HepG2 (cell line): Measurements from ENCODE around the gene MTUS2. TPM values are rescaled to one million over a fixed set of nuclear protein-coding genes. Genes with fewer than 3 reads are reported as not detected.

Experiments
- ATAC-seq: fragments of 200-7000 bp; cut with Tn5 transposase; 3 replicates; pipeline ENCODE4 v1.9.1; 2020; ENCODE audit warnings: mild to moderate bottlenecking, moderate library complexity
- BruUV-seq: library from RNA; stranded (reverse); fragments of 400-500 nt; replicated peaks from 2 replicates; lab custom pipeline; 2021; lab: Mats Ljungman, UMichigan
- CTCF ChIA-PET: fragments of 300-600 bp; formaldehyde crosslinking; extraction: SDS; loops from one replicate; lab custom pipeline; 2021; ENCODE audit warnings: low total read pairs, inconsistent platforms, low intra/inter-chr PET ratio; lab: Yijun Ruan, JAX
- POLR2A ChIA-PET: fragments of 350-600 bp; sonication (Branson Sonifier 250); formaldehyde crosslinking; loops from one replicate; lab custom pipeline; 2020; ENCODE audit warnings: antibody characterized with exemption, inconsistent platforms; lab: Yijun Ruan, JAX
- DNase-seq: peaks from one replicate; pipeline ENCODE4 v3.0.0-alpha.2; 2015; ENCODE audit warnings: low spot score
- FAIRE-seq: peaks from 3 replicates; lab custom pipeline; 2011; peaks lifted over from hg19 to GRCh38; lab: Jason Lieb, UNC
- H2AFZ ChIP-seq: one replicate; pipeline ENCODE4 v1.6.1; 2011; ENCODE audit warnings: low read length, inconsistent platforms
- H3K27ac ChIP-seq: fragments of 300-600 bp; 3 replicates; pipeline ENCODE4 v1.8.0; 2011; ENCODE audit warnings: mixed run types, mild to moderate bottlenecking, mixed read lengths, low read length, inconsistent platforms; ENCODE audit not compliant: insufficient read depth; ENCODE audit errors: extremely low read length
- H3K27me3 ChIP-seq, 2 experiments: fragments of 200-600 bp in 1 of 2; 2 replicates in 1 of 2; 3 replicates in 1 of 2; pipeline versions ENCODE4 v1.6.0 to v1.8.0; 2011; ENCODE audit warnings: low read length in 2 of 2, mild to moderate bottlenecking in 2 of 2, moderate library complexity in 2 of 2, inconsistent platforms in 1 of 2; ENCODE audit not compliant: insufficient read depth in 2 of 2, control insufficient read depth in 1 of 2
- H3K36me3 ChIP-seq, 2 experiments: fragments of 200-600 bp in 1 of 2; replicated peaks in 1 of 2; 2 replicates in 1 of 2; 3 replicates in 1 of 2; pipeline versions ENCODE4 v1.5.1 to v1.8.0; 2011; ENCODE audit warnings: low read length in 2 of 2, inconsistent platforms in 1 of 2; ENCODE audit not compliant: insufficient read depth in 2 of 2, control insufficient read depth in 1 of 2
- H3K4me1 ChIP-seq: 2 replicates; pipeline ENCODE4 v1.5.1; 2012; ENCODE audit warnings: low read length, inconsistent platforms; ENCODE audit not compliant: insufficient read depth
- H3K4me2 ChIP-seq: 2 replicates; pipeline ENCODE4 v1.6.0; 2011; ENCODE audit warnings: low read depth, low read length, inconsistent platforms
- H3K4me3 ChIP-seq, 3 experiments: fragments of 200-600 bp in 1 of 3; sonication (generic), shearing (Covaris generic) in 1 of 3; replicated peaks in 1 of 3; 2 replicates each; pipeline ENCODE4 v1.5.1; 2011 to 2016; ENCODE audit warnings: low read length in 3 of 3, inconsistent platforms in 2 of 3, low read depth in 2 of 3, mild to moderate bottlenecking in 2 of 3, control low read depth in 1 of 3, mixed read lengths in 1 of 3; ENCODE audit not compliant: insufficient read depth in 1 of 3
- H3K79me2 ChIP-seq: one replicate; pipeline ENCODE4 v1.6.1; 2011; ENCODE audit warnings: low read length, inconsistent platforms; ENCODE audit not compliant: insufficient read depth
- H3K9ac ChIP-seq: 2 replicates; pipeline ENCODE4 v1.6.0; 2011; ENCODE audit warnings: mild to moderate bottlenecking, low read depth, low read length, inconsistent platforms; ENCODE audit not compliant: insufficient read depth
- H3K9me3 ChIP-seq: 2 replicates; pipeline ENCODE4 v1.5.1; 2012; ENCODE audit warnings: mild to moderate bottlenecking, low read length
- H4K20me1 ChIP-seq: 2 replicates; pipeline ENCODE4 v1.6.0; 2011; ENCODE audit warnings: inconsistent platforms, mild to moderate bottlenecking, low read length, moderate library complexity; ENCODE audit not compliant: insufficient read depth
- ETV5 ChIP-seq: IDR thresholded peaks from 2 replicates; pipeline ENCODE4 v1.6.1; 2018; ENCODE audit warnings: missing biosample characterization, missing genetic modification reagents, inconsistent platforms, borderline replicate concordance
- FOXA3 ChIP-seq: IDR thresholded peaks from 2 replicates; pipeline ENCODE4 v1.6.1; 2016; ENCODE audit warnings: missing genetic modification reagents, missing compliant biosample characterization
- MTA1 ChIP-seq: sonication (generic); formaldehyde crosslinking; IDR thresholded peaks from 2 replicates; pipeline ENCODE4 v1.4.0; 2020; ENCODE audit warnings: missing genetic modification reagents, mild to moderate bottlenecking, borderline replicate concordance
- PCBP2 ChIP-seq: fragments of 200-400 bp; formaldehyde crosslinking; optimal IDR thresholded peaks from 2 replicates; pipeline ENCODE3; 2018; ENCODE audit warnings: low read length, low read depth; ENCODE audit not compliant: poor library complexity, severe bottlenecking
- RARA ChIP-seq: IDR thresholded peaks from 2 replicates; pipeline ENCODE4 v1.6.1; 2016; ENCODE audit warnings: missing genetic modification reagents, missing compliant biosample characterization
- SMYD3 ChIP-seq: sonication (generic); formaldehyde crosslinking; IDR thresholded peaks from 2 replicates; pipeline ENCODE4 v1.8.1; 2023; ENCODE audit warnings: mild to moderate bottlenecking, missing genetic modification reagents
- TCF7 ChIP-seq: sonication (generic); IDR thresholded peaks from 2 replicates; pipeline ENCODE4 v1.6.1; 2016; ENCODE audit warnings: antibody characterized with exemption, low read depth
- TIGD3 ChIP-seq: sonication (generic); formaldehyde crosslinking; IDR thresholded peaks from 2 replicates; pipeline ENCODE4 v1.5.1; 2020; ENCODE audit warnings: mild to moderate bottlenecking, missing genetic modification reagents, borderline replicate concordance
- ZMYM3 ChIP-seq: sonication (generic); formaldehyde crosslinking; IDR thresholded peaks from 2 replicates; pipeline ENCODE4 v1.5.1; 2020; ENCODE audit warnings: mild to moderate bottlenecking, missing genetic modification reagents
- ZNF124 ChIP-seq: sonication (generic); formaldehyde crosslinking; IDR thresholded peaks from 2 replicates; pipeline ENCODE4 v1.4.0; 2020; ENCODE audit warnings: missing genetic modification reagents
- ZNF280D ChIP-seq: sonication (generic); formaldehyde crosslinking; IDR thresholded peaks from 2 replicates; pipeline ENCODE4 v1.5.1; 2020; ENCODE audit warnings: mild to moderate bottlenecking, missing genetic modification reagents
- ZNF549 ChIP-seq: sonication (generic); formaldehyde crosslinking; IDR thresholded peaks from 2 replicates; pipeline ENCODE4 v1.5.0; 2020; ENCODE audit warnings: missing genetic modification reagents
- ZNF746 ChIP-seq: sonication (generic); formaldehyde crosslinking; IDR thresholded peaks from 2 replicates; pipeline ENCODE4 v1.8.0; 2022; ENCODE audit warnings: mild to moderate bottlenecking, missing genetic modification reagents
- ZNF850 ChIP-seq: sonication (generic); formaldehyde crosslinking; conservative IDR thresholded peaks from 2 replicates; pipeline ENCODE4 v1.9.0; 2021; ENCODE audit warnings: mild to moderate bottlenecking, missing genetic modification reagents
- WGBS: methylation state at CpG from one replicate; pipeline ENCODE4 v1.1.6; 2017; ENCODE audit warnings: low lambda C conversion rate; 5-methylcytosine and 5-hydroxymethylcytosine counted together
- in situ Hi-C: cut with HindIII; loops from 2 replicates; pipeline ENCODE4 v1.10.0; 2017; ENCODE audit warnings: low pct_unique_long_range_greater_than_20kb; ENCODE audit not compliant: extremely low pct_ligation_motif_present
- intact Hi-C: fragments of 100-400 bp; cut with micrococcal nuclease; formaldehyde crosslinking; loops from one replicate; pipeline ENCODE4 v1.10.0; 2022; ENCODE audit not compliant: unreplicated experiment
- polyA plus RNA-seq, 8 experiments: library from polyadenylated mRNA; depleted of rRNA in 3 of 8; stranded (reverse) in 7 of 8; unstranded in 1 of 8; fragments of >200 nt; fragmentation: Illumina TruSeq in 4 of 8; extraction: Trizol in 4 of 8; gene quantifications; 2 replicates each; pipeline versions ENCODE4 v1.2.1 to v1.2.3, GENCODE V29; 2011 to 2016; ENCODE audit warnings: low read depth in 4 of 8, missing spikeins in 1 of 8, mixed read lengths in 1 of 8; ENCODE audit not compliant: insufficient read depth in 1 of 8
- total RNA-seq, 5 experiments: library from RNA; depleted of rRNA; stranded (reverse); fragments of >200 nt; fragmentation: Illumina TruSeq; extraction: Trizol; gene quantifications; 2 replicates each; pipeline ENCODE4 v1.2.3, GENCODE V29; 2016; ENCODE audit warnings: low read depth in 1 of 5

The MTUS2 gene
- total and polyA plus RNA-seq, 2 of the 13 experiments (the other 11 are each of a cell fraction or from before 2014, with no cell fraction given): not detected

- intact Hi-C loops: no loop called here
These were observed 311.9 kb downstream of the MTUS2 start for GRCh38 chr13:29131881-29132668.

GRCh38 chr13:29136341-29136740, 316.2 kb downstream of the MTUS2 start:
- FAIRE-seq: no peak

More at GRCh38 chr13:29131881-29132668, 311.9 kb downstream of the MTUS2 start:
- no TSS peak for BruUV-seq
- no peak for ATAC-seq
- H3K27me3 ChIP-seq: no peaks in the 10 kb centered on the region
- DNase-seq: no peak
- ChIA-PET POLR2A (no interaction called here), CTCF (no interaction called here)
- no peak overlapping the region for H3K9ac ChIP-seq
- H3K36me3 ChIP-seq: no peaks in the 10 kb centered on the region
- no peak overlapping the region for H3K27ac ChIP-seq
- H3K4me1 ChIP-seq: no peaks in the 10 kb centered on the region
- TF ChIP-seq PCBP2: no peak
- no peak for TF ChIP-seq FOXA3 (CRISPR knock-in tag)
- no peak for TF ChIP-seq RARA
- H3K9me3 ChIP-seq: peaks cover 77% of the 10 kb centered on the region
- no peak for FAIRE-seq
- H3K79me2 ChIP-seq: no peaks in the 10 kb centered on the region
- no peak overlapping the region for H3K4me2 ChIP-seq
- no peak overlapping the region for H2AFZ ChIP-seq
- in situ Hi-C loops: no loop called here
- 18% methylated on average over 4 of the region's 4 CpGs for WGBS
- no peak overlapping the region for H3K4me3 ChIP-seq
- H4K20me1 ChIP-seq: no peaks in the 10 kb centered on the region

More at GRCh38 chr13:29136341-29136740, 316.2 kb downstream of the MTUS2 start:
- BruUV-seq: no TSS peak
- intact Hi-C loops (no loop called here), in situ Hi-C loops (no loop called here)
- no peaks in the 10 kb centered on the region for H3K27me3 ChIP-seq
- H3K27ac ChIP-seq: no peak overlapping the region
- H3K4me3 ChIP-seq: no peak overlapping the region
- ChIA-PET CTCF (no interaction called here), POLR2A (no interaction called here)
- no peak overlapping the region for H2AFZ ChIP-seq
- TF ChIP-seq ZNF124 (no peak), ZNF850 (CRISPR knock-in tag) (no peak), SMYD3 (CRISPR knock-in tag) (no peak), ZNF746 (no peak), MTA1 (CRISPR knock-in tag) (no peak), TIGD3 (CRISPR knock-in tag) (no peak), ZNF280D (no peak), TCF7 (no peak), ETV5 (CRISPR knock-in tag) (no peak), ZMYM3 (no peak), ZNF549 (no peak)
- no peaks in the 10 kb centered on the region for H4K20me1 ChIP-seq
- H3K9ac ChIP-seq: no peak overlapping the region
- DNase-seq (no peak), ATAC-seq (no peak)
- H3K79me2 ChIP-seq: no peaks in the 10 kb centered on the region
- no peaks in the 10 kb centered on the region for H3K36me3 ChIP-seq
- H3K4me2 ChIP-seq: no peak overlapping the region
- peaks cover 80% of the 10 kb centered on the region for H3K9me3 ChIP-seq
- H3K4me1 ChIP-seq: no peaks in the 10 kb centered on the region
- WGBS: 8% methylated on average over 2 of the region's 2 CpGs
